ENCODE measurements around the gene SLC1A2. TPM values are rescaled to one million over a fixed set of nuclear protein-coding genes. Genes with fewer than 3 reads are reported as not detected.

SLC1A2 gene
- total and polyA plus RNA-seq, 2 donors (not counting 3 experiments of a cell fraction or from before 2014, with no cell fraction given): not detected

DNA sequence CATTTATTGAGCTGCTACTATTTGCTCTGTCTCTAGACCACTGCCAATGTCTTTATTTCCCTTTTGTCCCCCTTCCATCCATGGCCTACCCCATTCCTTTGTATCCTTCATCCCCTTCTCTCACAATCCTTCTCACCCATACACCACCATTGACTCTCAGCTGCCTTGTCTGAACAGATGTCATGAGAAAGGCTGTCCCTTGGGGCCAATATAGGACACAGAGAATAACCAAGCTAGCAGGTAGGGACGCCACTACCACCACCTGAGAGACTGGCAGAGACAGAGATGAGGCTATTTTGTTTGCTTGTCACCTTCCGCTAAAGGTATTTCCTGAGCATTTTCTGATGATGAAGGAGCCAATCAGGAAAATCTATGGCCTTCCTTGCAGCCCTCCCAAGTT is 141.5 kb downstream of the SLC1A2 start:
- no peak for FAIRE-seq
- TF ChIP-seq, protein P1, sequence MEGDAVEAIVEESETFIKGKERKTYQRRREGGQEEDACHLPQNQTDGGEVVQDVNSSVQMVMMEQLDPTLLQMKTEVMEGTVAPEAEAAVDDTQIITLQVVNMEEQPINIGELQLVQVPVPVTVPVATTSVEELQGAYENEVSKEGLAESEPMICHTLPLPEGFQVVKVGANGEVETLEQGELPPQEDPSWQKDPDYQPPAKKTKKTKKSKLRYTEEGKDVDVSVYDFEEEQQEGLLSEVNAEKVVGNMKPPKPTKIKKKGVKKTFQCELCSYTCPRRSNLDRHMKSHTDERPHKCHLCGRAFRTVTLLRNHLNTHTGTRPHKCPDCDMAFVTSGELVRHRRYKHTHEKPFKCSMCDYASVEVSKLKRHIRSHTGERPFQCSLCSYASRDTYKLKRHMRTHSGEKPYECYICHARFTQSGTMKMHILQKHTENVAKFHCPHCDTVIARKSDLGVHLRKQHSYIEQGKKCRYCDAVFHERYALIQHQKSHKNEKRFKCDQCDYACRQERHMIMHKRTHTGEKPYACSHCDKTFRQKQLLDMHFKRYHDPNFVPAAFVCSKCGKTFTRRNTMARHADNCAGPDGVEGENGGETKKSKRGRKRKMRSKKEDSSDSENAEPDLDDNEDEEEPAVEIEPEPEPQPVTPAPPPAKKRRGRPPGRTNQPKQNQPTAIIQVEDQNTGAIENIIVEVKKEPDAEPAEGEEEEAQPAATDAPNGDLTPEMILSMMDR (IDR thresholded peaks at IDR 0.05; ENCODE audit: extremely low read depth in 1 of 2, insufficient read depth in 1 of 2, low read depth in 1 of 2, low read length in 2 of 2): no peak
- TF ChIP-seq POLR2A (IDR thresholded peaks at IDR 0.05; ENCODE audit: low read depth, low read length) (no peak), JUN (IDR thresholded peaks at IDR 0.05; ENCODE audit: borderline replicate concordance, insufficient read depth, insufficient read length, low read depth) (no peak), FOS (IDR thresholded peaks at IDR 0.05; ENCODE audit: borderline replicate concordance, insufficient read depth, low read length) (no peak)
- no peaks in the 10 kb centered on the region for H3K4me1 ChIP-seq (ENCODE audit: control insufficient read depth, extremely low read depth, insufficient read depth, low read length)
- no peak overlapping the region for H3K9ac ChIP-seq (replicated peaks; ENCODE audit: extremely low read depth, insufficient read depth, low read length)
- no peaks in the 10 kb centered on the region for H4K20me1 ChIP-seq (replicated peaks; ENCODE audit: control insufficient read depth, extremely low read depth, insufficient read depth, low read length)
- no peaks in the 10 kb centered on the region for H3K79me2 ChIP-seq (ENCODE audit: control insufficient read depth, insufficient read depth, low read length)
- H3K36me3 ChIP-seq (ENCODE audit: control insufficient read depth in 2 of 2, extremely low read depth in 1 of 2, insufficient read depth in 2 of 2, low read length in 2 of 2): no peaks in the 10 kb centered on the region
- no peak overlapping the region for H3K4me3 ChIP-seq (replicated peaks in 1 of 3; ENCODE audit: insufficient read depth in 1 of 3, low read depth in 1 of 3, low read length in 3 of 3)
- H2AFZ ChIP-seq (ENCODE audit: low read depth, low read length): no peak overlapping the region
- ChIA-PET POLR2A (no interaction called here), CTCF (no interaction called here)
- H3K4me2 ChIP-seq (ENCODE audit: insufficient read depth, low read length): no peak overlapping the region
- peaks cover 0 to 10% of the 10 kb centered on the region in 2 experiments for H3K27me3 ChIP-seq (ENCODE audit: control insufficient read depth in 2 of 2, insufficient read depth in 2 of 2, low read length in 2 of 2)
- dilution Hi-C loops (cut with MboI; ENCODE audit: extremely low pct_ligation_motif_present, low sequenced_read_pairs): no loop called here
- no TSS peak for BruUV-seq (replicated peaks)
- intact Hi-C loops (cut with micrococcal nuclease): no loop called here
- no peak overlapping the region for H3K27ac ChIP-seq (ENCODE audit: insufficient read depth, low read depth, low read length)
- DNase-seq (ENCODE audit: low read depth, low spot score): no peak
- H3K9me3 ChIP-seq (replicated peaks; ENCODE audit: control insufficient read depth, insufficient read depth, low read length): no peaks in the 10 kb centered on the region
- no peaks in the 10 kb centered on the region for H3K9me1 ChIP-seq (replicated peaks; ENCODE audit: control insufficient read depth, extremely low read depth, insufficient read depth, low read length)

DNA sequence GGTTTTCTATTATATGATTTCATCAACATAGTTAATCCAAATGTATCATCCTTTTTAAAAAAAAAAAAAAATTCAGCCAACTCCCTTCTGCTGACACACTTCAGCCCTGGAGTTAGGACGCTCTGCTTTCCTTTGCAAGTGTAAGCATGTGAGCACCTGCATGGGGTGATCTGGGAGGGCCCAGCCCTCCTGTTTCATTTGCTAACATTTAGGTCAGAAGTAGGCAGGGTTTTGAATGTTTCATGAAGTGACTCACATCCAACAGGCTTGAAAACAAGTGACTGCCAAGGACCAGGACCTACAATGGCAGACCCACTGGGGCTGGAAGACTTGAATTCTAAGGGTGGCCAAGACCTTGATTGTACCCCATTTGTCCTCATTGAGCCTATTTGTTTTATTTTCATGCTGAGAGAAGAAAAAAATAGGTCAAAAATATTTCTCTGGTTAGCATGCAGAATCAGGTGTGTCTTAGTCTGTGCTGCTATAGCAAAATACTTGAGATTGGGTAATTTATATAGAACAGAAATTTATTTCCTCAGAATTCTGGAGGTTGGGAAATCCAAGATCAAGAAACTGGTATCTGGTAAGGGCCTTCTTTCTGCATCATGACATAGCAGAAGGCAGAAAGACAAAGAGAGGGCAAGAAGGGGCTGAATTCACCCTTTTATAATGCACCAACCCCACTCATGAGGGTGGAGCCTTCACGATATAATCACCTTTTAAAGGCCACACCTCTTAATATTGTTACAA is 142.8 kb downstream of the SLC1A2 start:
- Histone ChIP-seq H3K27ac (ENCODE audit: insufficient read depth, low read depth, low read length) (no peak overlapping the region), H3K4me3 (replicated peaks in 1 of 3; ENCODE audit: insufficient read depth in 1 of 3, low read depth in 1 of 3, low read length in 3 of 3) (no peak overlapping the region), H3K9ac (replicated peaks; ENCODE audit: extremely low read depth, insufficient read depth, low read length) (no peak overlapping the region), H3K9me1 (replicated peaks; ENCODE audit: control insufficient read depth, extremely low read depth, insufficient read depth, low read length) (no peaks in the 10 kb centered on the region), H3K36me3 (ENCODE audit: control insufficient read depth in 2 of 2, extremely low read depth in 1 of 2, insufficient read depth in 2 of 2, low read length in 2 of 2) (no peaks in the 10 kb centered on the region), H3K4me1 (ENCODE audit: control insufficient read depth, extremely low read depth, insufficient read depth, low read length) (no peaks in the 10 kb centered on the region), H3K27me3 (ENCODE audit: control insufficient read depth in 2 of 2, insufficient read depth in 2 of 2, low read length in 2 of 2) (peaks cover 0 to 10% of the 10 kb centered on the region in 2 experiments), H2AFZ (ENCODE audit: low read depth, low read length) (no peak overlapping the region), H3K4me2 (ENCODE audit: insufficient read depth, low read length) (no peak overlapping the region), H3K79me2 (ENCODE audit: control insufficient read depth, insufficient read depth, low read length) (no peaks in the 10 kb centered on the region), H3K9me3 (replicated peaks; ENCODE audit: control insufficient read depth, insufficient read depth, low read length) (no peaks in the 10 kb centered on the region), H4K20me1 (replicated peaks; ENCODE audit: control insufficient read depth, extremely low read depth, insufficient read depth, low read length) (no peaks in the 10 kb centered on the region)
- POLR2A ChIA-PET: no interaction called here
- no peak for FAIRE-seq
- dilution Hi-C loops (cut with MboI; ENCODE audit: extremely low pct_ligation_motif_present, low sequenced_read_pairs) (no loop called here), intact Hi-C loops (cut with micrococcal nuclease) (no loop called here)
- no peak for DNase-seq (ENCODE audit: low read depth, low spot score)
- TF ChIP-seq FOS (IDR thresholded peaks at IDR 0.05; ENCODE audit: borderline replicate concordance, insufficient read depth, low read length) (no peak), EZH2 (IDR thresholded peaks at IDR 0.05; ENCODE audit: borderline replicate concordance, low read depth, low read length, severe bottlenecking) (no peak), POLR2A (IDR thresholded peaks at IDR 0.05; ENCODE audit: low read depth, low read length) (no peak), GATA2 (IDR thresholded peaks at IDR 0.05; ENCODE audit: insufficient read depth, insufficient read length, low read depth, low read length) (no peak)
- TF ChIP-seq, protein P2, sequence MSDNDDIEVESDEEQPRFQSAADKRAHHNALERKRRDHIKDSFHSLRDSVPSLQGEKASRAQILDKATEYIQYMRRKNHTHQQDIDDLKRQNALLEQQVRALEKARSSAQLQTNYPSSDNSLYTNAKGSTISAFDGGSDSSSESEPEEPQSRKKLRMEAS (IDR thresholded peaks at IDR 0.05; ENCODE audit: insufficient read depth, insufficient read length): no peak
- TF ChIP-seq, protein P1 (IDR thresholded peaks at IDR 0.05; ENCODE audit: extremely low read depth in 1 of 2, insufficient read depth in 1 of 2, low read depth in 1 of 2, low read length in 2 of 2): no peak
- BruUV-seq (replicated peaks): no TSS peak
- CTCF ChIA-PET: interaction anchor here (0.9 to 1.5 kb wide), 2 partner anchors 9 to 11 kb away, joined by 3 read pairs; no protein-coding TSS in a partner anchor

Measured in endothelial cell of umbilical vein (primary cell).